ENCODE results near the gene DHRS2.

DNA sequence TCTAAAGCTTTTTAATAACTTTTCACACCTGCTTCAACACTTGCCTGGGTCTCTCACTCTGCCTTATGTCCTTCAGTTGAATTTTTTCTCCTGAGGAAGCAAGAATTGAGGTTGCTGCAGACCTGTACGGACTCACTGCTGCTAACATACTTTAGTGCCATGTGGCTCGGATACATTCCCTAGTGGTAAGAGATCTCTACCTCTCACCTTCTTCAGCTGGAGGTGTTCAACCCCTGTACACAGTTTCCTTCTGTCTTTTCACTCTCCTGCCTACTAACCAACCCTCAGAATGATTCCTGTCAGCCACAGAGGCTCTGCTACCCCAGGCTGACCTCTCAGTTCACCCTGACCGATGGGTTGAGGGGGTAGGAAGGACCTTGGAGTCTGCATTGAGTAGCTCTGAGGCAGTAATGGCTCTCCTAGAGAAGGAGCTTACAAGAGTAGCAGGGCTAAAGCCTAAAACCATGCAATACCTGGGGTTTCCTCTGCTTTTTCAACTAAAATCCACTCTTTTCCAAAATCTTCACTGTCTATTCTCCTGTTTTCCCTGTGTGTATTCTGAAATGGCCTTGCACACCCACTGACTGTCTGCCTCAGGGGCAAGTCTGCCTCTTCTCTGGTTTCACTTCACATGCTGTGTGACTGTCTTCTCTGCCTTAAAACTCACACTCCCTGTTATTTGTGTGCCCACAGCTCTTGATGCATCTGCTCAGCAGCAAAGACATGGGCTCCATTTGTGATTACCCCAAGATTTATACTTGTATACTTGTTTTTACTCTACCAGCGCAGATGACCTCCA lies 14.0 kb upstream of the DHRS2 start:
- TF ChIP-seq, protein P1, sequence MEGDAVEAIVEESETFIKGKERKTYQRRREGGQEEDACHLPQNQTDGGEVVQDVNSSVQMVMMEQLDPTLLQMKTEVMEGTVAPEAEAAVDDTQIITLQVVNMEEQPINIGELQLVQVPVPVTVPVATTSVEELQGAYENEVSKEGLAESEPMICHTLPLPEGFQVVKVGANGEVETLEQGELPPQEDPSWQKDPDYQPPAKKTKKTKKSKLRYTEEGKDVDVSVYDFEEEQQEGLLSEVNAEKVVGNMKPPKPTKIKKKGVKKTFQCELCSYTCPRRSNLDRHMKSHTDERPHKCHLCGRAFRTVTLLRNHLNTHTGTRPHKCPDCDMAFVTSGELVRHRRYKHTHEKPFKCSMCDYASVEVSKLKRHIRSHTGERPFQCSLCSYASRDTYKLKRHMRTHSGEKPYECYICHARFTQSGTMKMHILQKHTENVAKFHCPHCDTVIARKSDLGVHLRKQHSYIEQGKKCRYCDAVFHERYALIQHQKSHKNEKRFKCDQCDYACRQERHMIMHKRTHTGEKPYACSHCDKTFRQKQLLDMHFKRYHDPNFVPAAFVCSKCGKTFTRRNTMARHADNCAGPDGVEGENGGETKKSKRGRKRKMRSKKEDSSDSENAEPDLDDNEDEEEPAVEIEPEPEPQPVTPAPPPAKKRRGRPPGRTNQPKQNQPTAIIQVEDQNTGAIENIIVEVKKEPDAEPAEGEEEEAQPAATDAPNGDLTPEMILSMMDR (IDR thresholded peaks at IDR 0.05) = no peak
- no peak for TF ChIP-seq POLR2A (IDR thresholded peaks at IDR 0.05)

Data from right lobe of liver (tissue), 4 donors.